RWPE2 (cell line): ENCODE data around the gene NAV2.

Source experiments
- ATAC-seq: fragments of 200-7000 bp; cut with Tn5 transposase; 3 replicates; pipeline ENCODE4 v1.9.1; 2021; ENCODE audit warnings: low read depth
- DNase-seq: peaks from one replicate; pipeline ENCODE4 v3.0.0-alpha.2; 2020; ENCODE audit warnings: low spot score
- H3K27ac ChIP-seq: fragments of 450-650 bp; 2 replicates; pipeline ENCODE4 v1.5.1; 2017; ENCODE audit warnings: mild to moderate bottlenecking; ENCODE audit not compliant: poor library complexity, severe bottlenecking
- H3K27me3 ChIP-seq: fragments of 250-450 bp; sonication (Bioruptor Pico); 2 replicates; pipeline ENCODE4 v1.5.1; 2021; ENCODE audit warnings: mild to moderate bottlenecking, moderate library complexity; ENCODE audit not compliant: insufficient read depth, poor library complexity, severe bottlenecking
- H3K36me3 ChIP-seq: fragments of 250-450 bp; sonication (Bioruptor Pico); 2 replicates; pipeline ENCODE4 v1.5.1; 2020; ENCODE audit warnings: low read depth, mild to moderate bottlenecking, moderate library complexity
- H3K4me1 ChIP-seq: fragments of 250-450 bp; sonication (Bioruptor Pico); 2 replicates; pipeline ENCODE4 v1.5.1; 2021; ENCODE audit warnings: mild to moderate bottlenecking, moderate library complexity; ENCODE audit not compliant: insufficient read depth, poor library complexity, severe bottlenecking
- H3K4me3 ChIP-seq: fragments of 250-450 bp; sonication (Bioruptor Pico); 2 replicates; pipeline ENCODE4 v1.5.1; 2021; ENCODE audit warnings: mild to moderate bottlenecking, moderate library complexity; ENCODE audit not compliant: severe bottlenecking
- H3K9me3 ChIP-seq: fragments of 250-450 bp; sonication (Bioruptor Pico); 2 replicates; pipeline ENCODE4 v1.5.1; 2021; ENCODE audit warnings: mild to moderate bottlenecking, moderate library complexity; ENCODE audit not compliant: severe bottlenecking
- CTCF ChIP-seq: fragments of 450-650 bp; IDR thresholded peaks from one replicate; pipeline ENCODE4 v1.5.1; 2017; ENCODE audit warnings: mild to moderate bottlenecking, moderate library complexity; ENCODE audit not compliant: poor library complexity, severe bottlenecking

NAV2 gene

DNA sequence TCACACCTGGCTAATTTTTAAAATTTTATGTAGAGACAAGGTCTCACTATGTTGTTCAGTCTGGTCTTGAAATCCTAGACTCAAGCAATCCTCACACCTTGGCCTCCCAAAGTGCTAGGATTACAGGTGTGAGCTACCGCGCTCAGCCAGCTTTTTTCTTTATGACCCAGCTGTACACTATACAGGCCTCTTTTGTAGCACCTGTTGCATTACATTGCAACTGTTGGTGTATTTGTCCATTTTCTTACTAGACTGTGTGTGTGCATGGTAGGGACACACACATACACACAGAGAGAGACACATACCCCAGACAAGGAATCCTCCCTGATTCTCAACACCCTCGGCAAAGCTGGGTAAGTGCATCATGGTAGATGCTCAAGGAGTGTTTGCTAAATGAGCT lies 61.7 kb downstream of the NAV2 start:
- Histone ChIP-seq H3K4me3 (no peak overlapping the region), H3K27ac (no peak overlapping the region), H3K27me3 (peaks cover 25% of the 10 kb centered on the region), H3K4me1 (no peaks in the 10 kb centered on the region), H3K36me3 (no peaks in the 10 kb centered on the region), H3K9me3 (no peaks in the 10 kb centered on the region)
- ATAC-seq: no peak
- no peak for DNase-seq
- no peak for TF ChIP-seq CTCF

- TF ChIP-seq CTCF: no peak
- Histone ChIP-seq H3K4me3 (no peak overlapping the region), H3K9me3 (no peaks in the 10 kb centered on the region), H3K27me3 (peaks cover 25% of the 10 kb centered on the region), H3K27ac (no peak overlapping the region), H3K4me1 (no peaks in the 10 kb centered on the region), H3K36me3 (no peaks in the 10 kb centered on the region)
- no peak for DNase-seq
- no peak for ATAC-seq
These were observed 62.4 kb downstream of the NAV2 start for GRCh38 chr11:19774817-19775580.

GRCh38 chr11:19775622-19776021 lies 63.0 kb downstream of the NAV2 start:
- no peak overlapping the region for H3K27ac ChIP-seq
- H3K36me3 ChIP-seq: no peaks in the 10 kb centered on the region
- ATAC-seq (no peak), DNase-seq (no peak)
- no peaks in the 10 kb centered on the region for H3K9me3 ChIP-seq
- no peak overlapping the region for H3K4me3 ChIP-seq
- no peak for TF ChIP-seq CTCF
- H3K4me1 ChIP-seq: no peaks in the 10 kb centered on the region
- H3K27me3 ChIP-seq: peaks cover 25% of the 10 kb centered on the region

DNA sequence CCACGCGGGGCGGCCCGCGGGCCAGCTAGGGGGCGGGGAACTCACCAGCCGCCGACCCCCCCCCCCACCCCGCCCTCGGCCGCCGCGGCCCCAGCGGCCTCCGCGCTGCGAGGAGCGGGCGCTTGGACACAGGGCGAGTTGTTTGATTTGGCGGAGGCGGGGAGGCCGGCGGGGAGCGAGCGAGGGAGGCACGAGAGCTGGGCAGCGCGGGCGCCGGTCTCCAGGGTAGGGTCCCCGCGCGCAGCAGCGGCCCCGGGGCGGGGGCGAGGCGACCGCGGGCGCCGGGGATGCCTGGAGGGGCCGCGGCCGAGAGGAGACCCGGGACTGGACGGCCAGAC lies 64.4 kb downstream of the NAV2 start:
- Histone ChIP-seq H3K27me3 (peaks cover 25% of the 10 kb centered on the region), H3K4me1 (no peaks in the 10 kb centered on the region), H3K36me3 (no peaks in the 10 kb centered on the region), H3K27ac (no peak overlapping the region), H3K9me3 (peaks cover 2% of the 10 kb centered on the region), H3K4me3 (peak overlapping the region; percentile 25)
- DNase-seq (no peak), ATAC-seq (peak; percentile 40; the same call in 1 of the 3 replicates)
- no peak for TF ChIP-seq CTCF

DNA sequence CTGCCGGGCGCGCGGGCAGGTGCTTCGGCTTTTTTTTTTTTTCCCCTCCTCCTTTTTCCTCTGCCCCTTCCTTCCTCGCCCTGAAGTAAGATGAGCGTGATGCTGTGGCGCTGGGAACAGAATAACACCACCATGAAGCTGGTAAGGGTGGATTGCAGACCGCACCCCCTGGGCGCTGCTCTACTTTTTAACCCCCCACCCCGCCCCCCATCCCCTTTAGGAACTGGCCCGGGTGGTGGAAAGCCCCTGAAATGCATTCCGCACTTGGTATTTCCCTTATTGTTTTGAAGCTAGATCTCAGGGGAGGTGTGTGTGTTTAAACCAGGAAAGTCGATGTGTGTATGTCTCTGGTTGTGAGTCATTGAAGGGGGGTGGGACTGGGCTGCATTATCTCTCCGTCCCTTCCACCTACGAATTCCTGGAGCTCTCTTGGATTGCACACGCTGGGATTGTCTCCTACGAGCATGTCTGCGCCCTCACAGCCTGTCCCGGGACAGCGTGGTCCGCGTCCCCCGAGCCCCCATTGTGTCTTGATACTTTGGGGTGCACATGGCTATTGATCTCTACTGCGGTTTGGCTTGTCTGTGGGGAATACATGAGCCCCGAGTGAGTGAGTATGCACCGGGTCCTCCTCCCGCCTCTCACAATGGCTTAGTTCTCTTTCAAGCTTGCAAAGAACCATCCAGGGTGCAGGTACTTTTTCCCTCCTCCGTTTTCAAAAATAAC lies 64.9 kb downstream of the NAV2 start:
- peak overlapping the region; percentile 25 for H3K4me3 ChIP-seq
- DNase-seq (no peak), ATAC-seq (peak; percentile 88)
- H3K27ac ChIP-seq: no peak overlapping the region
- H3K4me1 ChIP-seq: no peaks in the 10 kb centered on the region
- H3K36me3 ChIP-seq: no peaks in the 10 kb centered on the region
- no peak for TF ChIP-seq CTCF
- H3K9me3 ChIP-seq: peaks cover 2% of the 10 kb centered on the region
- peaks cover 25% of the 10 kb centered on the region for H3K27me3 ChIP-seq
